ENCODE results near the gene TPPP. TPM values are rescaled to one million over a fixed set of nuclear protein-coding genes. Genes with fewer than 3 reads are reported as not detected.

The TPPP gene
- total RNA-seq, 2 donors from 2014 or later, result 3.9 to 6.3 TPM

DNA sequence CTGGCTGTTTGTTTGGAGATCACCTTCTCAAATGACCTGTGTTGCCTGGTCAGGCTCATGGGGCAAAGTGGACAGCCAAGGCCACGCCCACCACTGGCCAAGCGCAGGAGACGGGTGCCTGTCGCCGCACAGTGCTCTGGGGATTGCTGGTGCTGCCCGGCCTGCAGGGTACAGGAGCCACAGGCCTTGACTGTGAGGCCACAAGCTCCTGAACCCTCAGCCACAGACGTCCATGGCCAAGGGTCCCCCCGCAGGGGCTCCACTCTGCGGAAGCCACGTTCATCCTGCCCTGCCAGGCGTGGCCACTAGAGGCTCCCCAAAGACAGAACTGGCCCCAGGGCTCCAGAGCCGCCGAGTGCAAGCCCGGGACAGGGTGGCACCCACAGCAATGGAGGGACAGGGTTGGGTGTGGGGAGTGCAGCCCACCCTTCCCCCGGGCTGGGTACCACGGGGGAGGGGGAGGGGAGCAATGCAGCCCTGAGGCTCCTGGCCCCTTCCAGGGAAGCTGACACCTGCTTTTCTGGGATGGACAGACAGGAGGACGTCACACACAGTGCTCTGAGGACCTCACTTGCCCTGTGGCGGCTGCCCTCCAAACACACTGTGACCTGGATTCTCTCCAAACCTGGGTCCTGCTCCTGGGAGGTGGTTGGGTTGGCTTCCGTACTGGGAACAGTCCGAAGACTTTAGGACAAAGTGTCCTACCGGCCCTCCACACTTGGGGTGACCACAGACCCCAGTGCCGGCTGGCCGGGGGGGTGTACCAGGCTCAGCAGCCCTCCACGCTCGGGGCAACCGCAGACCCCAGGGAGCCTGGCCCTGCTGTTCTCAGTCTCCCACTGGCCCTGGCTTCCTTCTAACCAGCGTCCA lies 21.5 kb downstream of the TPPP start:
- ATAC-seq (peak; percentile 85), DNase-seq (peak; percentile 72 to 83)
- intact Hi-C loops (cut with DNase I, micrococcal nuclease), result loop anchor here in 1 of 2 donors (5.0 kb wide), 1 partner anchor 231 kb away; no protein-coding TSS in a partner anchor

DNA sequence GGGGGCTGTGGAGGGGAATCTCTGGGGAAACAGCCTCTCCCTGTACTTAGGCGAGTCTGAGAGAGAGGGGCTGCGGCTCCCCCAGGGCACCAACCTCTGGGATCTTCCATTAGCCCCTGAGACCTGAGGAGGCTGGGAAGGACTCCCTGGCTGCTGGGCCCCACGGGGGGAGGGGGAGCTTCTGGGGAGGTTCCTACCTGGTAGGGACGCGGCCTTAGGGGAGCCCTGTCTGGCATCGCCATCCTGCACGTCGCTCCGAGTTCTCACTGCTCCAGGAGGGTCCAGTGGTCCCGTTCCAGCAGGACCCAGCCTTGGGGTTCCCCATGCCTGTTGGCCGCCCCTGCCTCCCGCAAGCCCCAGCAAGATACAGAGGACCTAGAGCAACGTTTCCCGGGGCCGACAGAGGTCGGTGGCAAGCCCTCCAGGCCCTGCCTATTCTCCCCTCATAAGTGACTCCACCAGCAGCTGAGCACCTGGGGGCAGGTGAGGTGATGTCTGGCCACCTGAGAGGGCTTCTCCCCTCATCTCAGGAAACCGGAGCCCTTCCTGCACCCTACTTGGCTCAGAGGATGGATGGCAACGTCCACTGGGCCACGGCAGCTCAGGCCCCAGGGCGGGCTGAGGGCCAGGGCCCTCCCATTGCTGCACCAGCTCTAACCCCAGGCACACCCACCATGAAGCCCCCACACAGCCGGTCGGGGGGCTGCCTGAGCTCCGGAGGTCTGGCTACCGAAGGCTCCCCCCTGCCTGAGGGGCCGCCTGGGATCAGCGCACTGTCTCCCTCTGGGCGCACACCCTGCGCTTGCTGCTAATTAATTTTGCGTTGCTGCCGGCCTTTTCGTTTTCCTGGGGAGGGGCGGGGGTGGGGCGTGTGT lies 22.5 kb downstream of the TPPP start:
- intact Hi-C loops (cut with DNase I, micrococcal nuclease), result loop anchor here in 1 of 2 donors (5.0 kb wide), 1 partner anchor 232 kb away; no protein-coding TSS in a partner anchor
- ATAC-seq, result no peak

DNA sequence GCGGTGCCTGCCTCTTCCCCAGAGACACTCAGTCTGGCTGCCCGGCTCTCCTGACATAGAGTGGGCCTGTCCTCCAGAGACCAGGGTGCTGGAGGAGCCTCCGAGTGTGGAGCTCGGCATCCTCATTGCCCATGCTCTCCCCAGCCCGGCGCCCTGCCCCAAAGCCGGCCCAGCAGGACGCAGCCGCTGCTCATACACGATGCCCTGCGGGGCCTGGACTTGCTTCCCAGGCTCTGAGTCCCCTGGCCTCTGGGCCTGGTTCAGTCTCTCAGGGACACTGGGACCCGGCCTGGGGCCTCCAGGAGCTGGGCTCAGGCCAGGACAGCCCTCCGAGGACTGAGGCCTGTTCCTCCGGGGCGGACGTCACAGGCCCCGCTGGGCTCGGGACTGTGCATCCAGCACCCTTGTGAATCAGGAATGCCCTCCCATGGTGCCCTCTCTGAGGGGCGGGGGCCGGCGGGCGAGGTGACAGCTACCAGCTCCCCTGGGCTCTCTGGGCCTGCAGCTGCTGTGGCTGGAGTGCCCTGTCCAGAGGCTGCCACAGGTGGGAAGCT lies 23.2 kb downstream of the TPPP start:
- DNase-seq (no peak), ATAC-seq (no peak)
- intact Hi-C loops (cut with DNase I, micrococcal nuclease), result loop anchor here in 1 of 2 donors (5.0 kb wide), 1 partner anchor 232 kb away; no protein-coding TSS in a partner anchor

More for the DNA sequence above, 22.5 kb downstream of the TPPP start:
- no peak for DNase-seq

DNA sequence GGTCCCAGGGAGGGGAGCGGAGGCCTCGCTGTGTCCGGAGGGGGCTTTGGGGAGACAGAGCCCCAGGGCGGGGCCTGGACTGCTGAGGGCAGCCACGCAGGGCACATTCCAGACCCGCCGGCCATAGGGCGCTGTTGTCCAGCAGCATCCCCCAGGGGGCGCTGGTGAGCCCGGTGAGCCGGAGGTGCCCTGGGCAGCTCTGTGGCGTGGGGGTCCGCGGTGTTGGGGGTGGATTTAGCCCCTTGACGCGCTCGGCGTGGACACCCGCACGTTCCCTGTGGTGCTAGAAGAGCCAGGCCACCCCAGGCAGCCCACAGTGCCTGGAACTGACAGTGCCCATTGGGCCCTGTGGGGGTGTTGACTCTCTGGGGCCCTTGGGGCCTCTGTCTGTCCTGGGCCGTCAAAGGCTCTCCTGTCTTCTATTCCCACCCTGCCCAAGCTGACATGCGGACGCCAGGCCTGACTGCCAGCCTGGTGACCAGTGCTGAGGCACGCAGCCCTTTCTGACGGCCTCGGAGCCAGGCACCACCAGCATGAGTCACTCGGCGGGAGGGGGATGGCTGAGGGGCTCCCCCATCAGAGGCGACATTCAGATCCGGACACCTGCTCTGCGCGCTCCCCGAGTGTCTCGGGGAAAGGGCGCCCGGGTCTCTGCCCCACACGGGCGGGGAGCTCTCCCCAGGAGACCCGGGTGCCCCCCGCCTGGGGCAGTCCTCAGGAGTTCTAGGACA lies 23.9 kb downstream of the TPPP start:
- DNase-seq (peak in 1 of 2 donors; percentile 63), ATAC-seq (no peak)
- intact Hi-C loops (cut with DNase I, micrococcal nuclease), result no loop called here

DNA sequence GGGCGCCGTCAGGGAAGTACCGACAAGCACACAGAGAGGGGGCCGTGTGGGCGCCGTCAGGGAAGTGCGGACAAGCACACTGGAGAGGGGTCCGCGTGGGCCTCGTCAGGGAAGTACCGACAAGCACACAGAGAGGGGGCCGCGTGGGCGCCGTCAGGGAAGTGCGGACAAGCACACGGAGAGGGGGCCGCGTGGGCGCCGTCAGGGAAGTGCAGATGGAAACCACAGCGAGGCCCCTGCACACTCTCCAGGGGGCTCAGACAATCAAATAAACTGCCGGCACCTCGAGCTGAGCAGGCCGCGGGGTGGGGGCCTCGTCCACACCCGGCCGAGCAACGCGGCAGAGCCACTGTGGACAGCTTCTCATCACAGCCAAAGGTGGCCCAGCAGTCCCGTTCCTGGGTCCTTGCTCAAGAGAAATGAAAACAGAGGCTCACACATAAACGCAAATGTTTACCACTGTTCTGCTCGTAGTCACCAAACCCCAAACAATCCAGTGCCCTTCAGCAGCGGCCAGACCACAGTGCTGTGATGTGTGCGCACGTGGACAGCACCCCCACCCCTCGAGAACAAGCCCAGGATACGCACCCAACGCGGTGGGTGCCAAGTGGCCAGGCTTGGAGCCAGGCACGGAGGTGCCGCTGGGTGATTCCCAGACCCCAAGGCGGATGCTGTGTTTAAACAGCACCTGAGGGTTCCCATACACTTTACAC lies 24.7 kb downstream of the TPPP start:
- intact Hi-C loops (cut with DNase I, micrococcal nuclease), result no loop called here
- DNase-seq (no peak), ATAC-seq (no peak)

DNA sequence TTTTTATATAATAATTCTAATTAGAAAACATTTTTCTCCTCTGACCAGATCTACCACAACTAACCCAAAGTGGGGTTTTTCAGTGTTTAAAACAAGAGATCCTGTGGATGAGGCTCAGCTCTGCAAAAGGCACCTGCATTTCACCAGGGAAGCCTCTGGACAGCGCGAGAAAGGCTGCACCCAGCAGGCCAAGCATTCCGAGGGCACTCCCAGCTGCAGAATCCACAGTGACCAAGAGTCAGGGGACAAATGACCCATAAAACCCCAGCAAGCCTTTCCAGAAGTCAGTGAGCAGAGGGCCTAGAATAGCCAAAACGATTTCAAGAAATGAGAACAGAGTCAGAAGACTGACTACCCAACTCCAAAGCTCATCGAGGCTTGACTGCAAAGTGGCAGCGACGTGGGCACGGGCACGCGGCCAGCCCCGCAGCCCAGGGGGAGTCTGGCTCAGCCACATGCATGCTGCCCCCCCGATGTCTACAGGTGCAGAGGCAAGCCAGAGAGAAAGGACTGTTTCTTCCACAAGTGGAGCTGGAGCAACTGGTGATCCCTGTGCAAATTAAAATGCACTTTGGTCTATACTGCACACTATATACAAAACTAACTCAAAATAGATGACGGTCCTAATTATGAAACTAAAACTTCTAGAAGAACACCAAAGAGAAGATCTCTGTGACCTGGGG lies 26.2 kb downstream of the TPPP start:
- intact Hi-C loops (cut with DNase I, micrococcal nuclease), result no loop called here
- DNase-seq (no peak), ATAC-seq (no peak)

DNA sequence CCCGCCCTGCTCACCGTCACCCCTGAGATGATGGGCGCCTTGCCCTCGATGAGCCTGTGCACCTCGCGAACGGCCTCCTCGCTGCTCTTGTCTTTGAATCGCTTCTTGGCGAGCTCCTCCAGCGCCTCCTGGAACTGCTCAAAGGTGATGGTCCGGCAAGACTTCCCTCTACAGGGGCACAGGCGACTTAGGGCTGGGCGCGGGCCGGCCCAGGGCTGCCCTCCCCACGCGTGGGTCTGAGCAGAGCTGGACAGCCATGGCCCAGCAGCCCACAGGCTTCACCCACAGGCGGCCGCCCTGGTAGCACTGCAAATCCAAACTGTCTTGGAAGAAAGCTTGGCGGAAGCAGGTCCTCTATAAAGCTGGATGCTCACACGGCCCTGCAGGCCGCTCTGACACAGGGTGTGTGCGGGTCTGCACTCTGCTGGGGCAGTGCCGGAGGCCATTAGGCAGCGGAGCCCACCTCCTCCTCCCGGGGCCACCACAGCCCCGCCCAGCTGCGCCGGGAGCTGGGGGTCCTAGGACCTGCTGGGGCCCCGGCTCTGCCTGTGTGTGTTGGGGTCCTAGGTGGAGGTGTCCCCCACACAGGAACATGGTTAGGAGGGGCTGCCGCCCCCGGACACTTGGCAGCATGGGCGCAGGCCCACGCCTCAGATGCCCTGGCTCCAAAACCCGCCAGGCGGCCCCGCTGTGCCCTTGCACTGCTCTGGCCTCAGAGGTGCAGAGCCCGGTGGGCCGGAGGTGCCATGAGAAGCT lies 27.0 kb downstream of the TPPP start:
- no peak for ATAC-seq
- intact Hi-C loops (cut with DNase I, micrococcal nuclease), result no loop called here
- no peak for DNase-seq

DNA sequence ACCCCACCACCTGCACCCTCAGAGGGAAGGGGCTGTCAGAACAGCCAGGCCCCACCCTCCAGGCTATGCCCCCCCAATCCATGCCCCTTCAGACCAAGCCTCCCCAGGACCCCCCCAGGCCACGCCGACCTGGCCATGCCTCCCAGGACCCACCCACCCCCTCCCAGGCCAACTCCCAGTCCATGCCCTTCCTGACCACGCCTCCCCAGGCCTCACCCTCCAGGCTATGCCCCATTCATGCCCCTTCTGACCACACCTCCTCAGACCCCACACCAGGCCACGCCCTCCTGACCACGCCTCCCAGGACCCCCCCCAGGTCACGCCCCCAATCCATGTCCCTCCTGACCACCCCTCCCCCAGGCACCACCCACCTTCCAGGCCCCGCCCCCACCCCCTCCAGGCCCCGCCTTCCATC lies 27.6 kb downstream of the TPPP start:
- ATAC-seq (no peak), DNase-seq (no peak)
- intact Hi-C loops (cut with DNase I, micrococcal nuclease), result no loop called here

DNA sequence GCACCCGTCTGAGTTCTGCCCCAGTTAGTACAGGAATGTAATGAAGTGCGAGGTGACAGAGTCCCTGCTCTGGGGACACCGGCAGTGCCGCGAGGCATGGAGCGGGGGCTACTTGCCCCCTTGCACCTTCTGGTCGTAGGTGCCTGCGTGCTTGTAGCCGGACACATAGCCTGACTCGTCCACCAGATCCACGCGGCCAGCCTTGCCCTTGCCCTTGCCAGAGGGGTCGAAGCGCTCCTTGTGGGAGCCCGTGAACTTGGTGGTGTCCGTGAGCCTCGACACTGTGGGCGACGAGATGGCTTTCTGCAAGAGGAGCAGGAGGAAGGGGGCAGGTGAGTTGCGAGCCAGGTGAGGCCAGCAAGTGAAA lies 28.2 kb downstream of the TPPP start:
- no peak for ATAC-seq
- DNase-seq, result no peak

DNA sequence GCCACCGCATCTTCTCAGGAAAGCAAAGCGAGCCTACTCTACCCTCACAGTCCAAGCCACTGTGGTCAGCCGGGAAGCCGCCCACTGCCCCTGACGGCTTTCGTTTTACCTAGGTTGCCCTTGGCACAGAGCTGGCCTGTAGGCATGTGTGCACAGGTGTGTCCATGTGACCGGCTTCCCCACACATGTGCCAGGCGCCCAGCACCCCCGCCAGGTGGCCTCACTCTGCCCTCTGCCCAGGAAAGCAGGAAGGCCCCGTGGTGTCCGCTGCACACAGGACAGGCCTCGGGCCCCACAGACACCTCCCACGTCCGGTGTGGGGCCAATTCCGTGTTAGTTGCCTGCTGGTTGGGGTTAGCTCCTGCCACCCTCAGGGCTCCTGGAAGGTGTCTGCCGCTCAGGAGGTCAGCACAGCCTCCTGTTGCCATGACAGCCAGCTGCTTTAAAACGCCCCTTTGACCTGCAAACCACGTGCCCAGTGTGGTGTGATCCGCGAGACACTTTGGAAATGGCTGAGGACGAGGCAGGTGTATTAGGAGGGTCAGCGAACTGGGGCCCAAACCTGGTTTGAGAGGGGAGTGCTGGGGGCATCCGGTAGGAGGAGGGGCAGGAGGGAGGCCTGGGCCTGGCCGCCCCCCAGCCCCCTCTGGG lies 28.7 kb downstream of the TPPP start:
- DNase-seq (peak; percentile 73 to 85), ATAC-seq (peak; percentile 79)
- intact Hi-C loops (cut with DNase I, micrococcal nuclease), result no loop called here

More for the DNA sequence above, 28.2 kb downstream of the TPPP start:
- intact Hi-C loops (cut with DNase I, micrococcal nuclease), result no loop called here

DNA sequence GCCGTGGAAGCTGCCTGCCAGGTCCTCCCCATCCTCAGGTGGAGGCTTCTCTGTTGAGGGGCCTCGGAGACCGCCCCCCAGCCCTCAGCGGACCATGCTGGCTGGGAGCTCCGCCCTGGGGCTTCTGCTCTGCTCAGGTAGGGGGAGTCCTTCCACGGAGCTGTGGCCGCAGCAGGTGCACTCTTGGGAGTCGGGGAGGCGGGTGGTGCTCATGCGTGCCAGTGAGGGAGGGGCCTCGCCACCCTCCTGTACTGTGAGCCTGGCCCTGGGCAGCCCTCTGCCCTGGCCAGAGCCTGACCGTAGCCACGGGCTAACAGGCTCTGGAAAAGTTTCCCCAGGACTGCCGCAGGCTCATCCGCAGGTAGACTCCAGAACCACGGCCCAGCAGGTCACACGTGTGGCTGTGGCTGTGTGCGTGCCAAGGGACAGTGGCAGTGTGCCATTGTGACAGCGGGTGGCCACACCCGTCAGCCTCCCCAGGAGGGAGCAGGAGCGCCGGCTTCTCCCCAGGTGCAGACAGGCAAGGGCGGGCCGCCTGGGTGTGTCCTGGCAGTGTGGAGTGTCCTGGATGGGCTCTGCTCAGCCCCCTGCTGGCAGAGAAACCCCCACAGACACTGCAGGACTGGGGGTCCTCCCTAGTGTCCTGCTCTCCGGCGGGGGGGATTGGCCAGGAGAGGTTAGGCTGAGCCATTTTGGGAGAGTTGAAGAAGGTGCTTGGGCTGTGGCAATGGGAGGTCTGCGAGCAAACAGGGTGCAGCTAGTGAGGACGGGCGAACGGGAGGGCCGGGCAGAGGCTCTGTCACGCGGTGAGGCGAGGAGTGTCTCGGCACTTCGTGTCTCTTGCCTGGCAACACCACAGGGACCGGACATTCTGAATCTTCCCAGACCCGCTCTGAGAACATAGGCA lies 29.5 kb downstream of the TPPP start:
- peak; percentile 86 to 92 for DNase-seq
- intact Hi-C loops (cut with DNase I, micrococcal nuclease), result no loop called here
- ATAC-seq, result peak; percentile 94

DNA sequence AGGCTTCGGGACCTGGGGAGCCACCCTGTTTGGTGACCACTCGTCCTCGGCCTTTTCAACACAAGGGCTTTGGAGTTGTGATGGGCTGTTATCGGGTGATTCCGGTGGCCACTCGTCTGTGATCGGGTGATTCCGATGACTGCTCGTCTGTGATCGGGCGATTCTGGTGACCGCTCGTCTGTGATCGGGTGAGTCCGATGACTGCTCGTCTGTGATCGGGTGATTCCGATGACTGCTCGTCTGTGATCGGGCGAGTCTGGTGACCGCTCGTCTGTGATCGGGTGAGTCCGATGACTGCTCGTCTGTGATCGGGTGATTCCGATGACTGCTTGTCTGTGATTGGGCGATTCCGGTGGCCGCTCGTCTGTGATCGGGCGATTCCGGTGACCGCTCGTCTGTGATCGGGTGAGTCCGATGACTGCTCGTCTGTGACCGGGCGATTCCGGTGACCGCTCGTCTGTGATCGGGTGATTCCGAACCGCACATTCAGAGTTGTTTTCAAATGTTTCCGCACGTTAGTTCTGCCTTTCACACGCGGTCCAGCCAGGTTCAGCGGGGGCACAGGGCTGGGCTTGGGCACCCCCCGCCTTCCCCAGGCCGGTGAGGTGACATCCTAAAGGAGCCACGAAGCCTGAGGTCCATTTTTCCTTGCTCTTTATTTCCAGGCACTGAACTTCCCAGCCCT lies 30.3 kb downstream of the TPPP start:
- intact Hi-C loops (cut with DNase I, micrococcal nuclease), result no loop called here
- ATAC-seq (no peak), DNase-seq (no peak)

DNA sequence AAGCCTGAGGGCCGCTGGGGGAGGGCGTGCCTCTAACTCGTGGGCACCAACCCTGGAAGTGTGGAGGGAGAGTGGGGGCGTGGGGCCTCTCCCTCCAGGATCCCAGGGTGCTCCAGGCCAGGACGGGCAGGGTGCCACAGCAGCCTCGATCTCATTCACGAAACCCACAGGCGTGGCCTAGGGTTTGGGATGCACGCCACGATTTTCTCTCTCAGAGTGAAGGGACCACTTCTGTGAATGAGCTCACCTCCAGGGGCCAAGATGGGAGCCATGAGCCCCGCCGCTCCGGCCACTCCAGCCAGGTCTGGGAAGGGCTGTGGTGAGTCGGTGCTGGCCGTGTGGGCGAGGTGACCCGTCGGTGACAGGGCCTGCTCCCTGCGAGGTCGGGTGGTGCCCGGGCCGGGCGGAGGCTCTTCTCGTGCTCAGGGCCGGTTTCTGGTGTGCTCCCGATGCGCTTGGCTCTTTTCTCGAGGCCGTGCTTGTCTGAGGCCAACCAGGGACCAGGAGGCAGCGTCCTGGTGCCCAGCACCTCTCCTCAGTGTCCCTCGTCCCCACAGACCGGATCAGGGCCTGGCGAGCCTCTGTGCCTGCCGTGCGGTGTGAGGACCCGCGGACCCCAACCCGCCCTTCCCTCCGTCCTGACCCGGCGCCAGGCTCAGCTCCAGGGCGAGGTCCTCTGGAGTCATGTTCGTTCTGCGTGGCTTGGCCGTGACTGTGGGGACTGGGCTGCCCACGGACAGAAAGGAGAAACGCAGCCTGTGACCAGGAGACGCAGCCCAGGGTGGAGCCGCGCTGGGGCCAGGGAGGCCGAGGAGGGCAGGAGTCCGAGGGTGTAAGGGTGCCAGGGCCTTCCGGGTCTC lies 31.0 kb downstream of the TPPP start:
- intact Hi-C loops (cut with DNase I, micrococcal nuclease), result no loop called here
- ATAC-seq (no peak), DNase-seq (no peak)

DNA sequence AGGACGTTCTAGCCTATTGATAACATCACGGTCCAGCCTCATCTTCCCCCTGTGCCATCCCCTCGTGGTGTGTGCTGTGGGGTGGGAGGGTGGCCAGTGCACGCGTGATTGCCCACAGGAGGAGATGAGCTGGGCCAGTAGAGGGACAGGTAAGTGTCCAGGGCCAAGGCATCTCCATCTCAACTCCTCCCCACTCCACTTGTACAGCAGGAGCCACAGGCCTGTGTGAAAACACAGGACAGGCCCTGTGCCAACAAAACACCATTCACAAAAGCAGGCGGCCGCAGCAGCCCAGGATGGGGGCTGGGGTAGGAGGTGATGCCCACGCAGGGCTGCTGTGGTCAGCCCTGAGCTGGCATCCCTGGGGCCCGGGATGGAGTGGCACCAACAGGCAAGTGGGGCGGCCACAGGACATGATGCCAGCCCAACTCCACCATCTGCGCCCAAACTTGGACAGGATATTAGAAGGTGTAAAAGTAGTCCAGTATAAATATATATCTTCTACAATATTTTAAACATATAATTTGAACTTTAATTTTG lies 32.6 kb downstream of the TPPP start:
- DNase-seq (no peak), ATAC-seq (no peak)
- intact Hi-C loops (cut with DNase I, micrococcal nuclease), result no loop called here

Measured in left colon (tissue), 2 donors.